Colonic mucosa (tissue), 4 donors: ENCODE results near the gene B4GALT4. TPM values are rescaled to one million over a fixed set of nuclear protein-coding genes. Genes with fewer than 3 reads are reported as not detected.

Source experiments
- DNase-seq: peaks from one replicate; pipeline ENCODE4 v3.0.0-alpha.2; 2020
- H3K27ac ChIP-seq: fragments of 200-600 bp; one replicate; pipeline ENCODE4 v1.8.0; 2021
- H3K27me3 ChIP-seq: fragments of 200-600 bp; one replicate; pipeline ENCODE4 v1.8.0; 2021
- H3K36me3 ChIP-seq: fragments of 200-600 bp; one replicate; pipeline ENCODE4 v1.8.0; 2021
- H3K4me1 ChIP-seq: fragments of 200-600 bp; one replicate; pipeline ENCODE4 v1.8.0; 2021; ENCODE audit warnings: mild to moderate bottlenecking
- H3K4me3 ChIP-seq: fragments of 200-600 bp; one replicate; pipeline ENCODE4 v1.8.0; 2021
- H3K9ac ChIP-seq, 2 donors: one replicate each; pipeline ENCODE4 v1.7.0; 2013; ENCODE audit warnings: control low read depth in 2 of 2, low read depth in 2 of 2, low read length in 2 of 2
- H3K9me3 ChIP-seq: fragments of 200-600 bp; one replicate; pipeline ENCODE4 v1.8.0; 2021
- intact Hi-C: fragments of 100-400 bp; cut with DNase I; formaldehyde crosslinking; loops from one replicate; pipeline ENCODE4 v1.14.1; 2022
- total RNA-seq, 2 donors: library from RNA; stranded (reverse); fragmentation: NEBNext Ultra II Directional in 1 of 2; extraction: Animal tissue kit (Norgen Biotek cat#: 25700) in 1 of 2; gene quantifications; one replicate each; pipeline ENCODE4 v1.2.1, GENCODE V29; 2021
- TF ChIP-seq, protein P1 (sequence below): fragments of 200-600 bp; IDR thresholded peaks from one replicate; pipeline ENCODE4 v1.8.0; 2022; ENCODE audit warnings: antibody characterized with exemption, mild to moderate bottlenecking
- donor health status: healthy.
- donor health status: DM: no; HTN: no; CAD: no.
- donor health status: DM: no; HTN: no; CAD: no.

The B4GALT4 gene
- total RNA-seq, 2 donors from 2014 or later, result 43.1 to 54.5 TPM

DNA sequence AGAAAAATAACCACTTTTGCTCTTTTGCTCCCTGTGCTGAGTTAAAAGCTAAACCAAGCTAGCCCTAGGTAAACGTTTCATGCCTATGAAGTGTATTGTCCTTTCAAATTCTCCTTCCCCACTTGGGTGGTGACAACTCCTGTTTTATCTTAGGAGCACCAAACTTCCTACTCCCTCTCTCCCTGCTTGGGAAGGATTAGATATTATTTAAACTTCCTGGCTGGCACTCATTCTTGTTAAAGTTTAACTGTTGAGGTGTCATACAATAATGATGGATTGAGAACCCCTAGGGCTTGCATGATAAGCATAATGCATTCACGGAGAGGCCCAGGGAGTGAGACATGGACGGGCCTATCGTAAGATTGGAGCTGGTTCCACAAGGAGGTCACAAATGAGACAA is 29.5 kb downstream of the B4GALT4 start:
- intact Hi-C loops, result no loop called here
- Histone ChIP-seq H3K27me3 (no peaks in the 10 kb centered on the region), H3K9me3 (no peaks in the 10 kb centered on the region), H3K36me3 (no peaks in the 10 kb centered on the region), H3K4me3 (no peak overlapping the region), H3K4me1 (peaks cover 3% of the 10 kb centered on the region), H3K9ac (peak overlapping the region in 1 of 2 donors; percentile 3), H3K27ac (peak overlapping the region; percentile 10)
- no peak for DNase-seq
- TF ChIP-seq, protein P1, sequence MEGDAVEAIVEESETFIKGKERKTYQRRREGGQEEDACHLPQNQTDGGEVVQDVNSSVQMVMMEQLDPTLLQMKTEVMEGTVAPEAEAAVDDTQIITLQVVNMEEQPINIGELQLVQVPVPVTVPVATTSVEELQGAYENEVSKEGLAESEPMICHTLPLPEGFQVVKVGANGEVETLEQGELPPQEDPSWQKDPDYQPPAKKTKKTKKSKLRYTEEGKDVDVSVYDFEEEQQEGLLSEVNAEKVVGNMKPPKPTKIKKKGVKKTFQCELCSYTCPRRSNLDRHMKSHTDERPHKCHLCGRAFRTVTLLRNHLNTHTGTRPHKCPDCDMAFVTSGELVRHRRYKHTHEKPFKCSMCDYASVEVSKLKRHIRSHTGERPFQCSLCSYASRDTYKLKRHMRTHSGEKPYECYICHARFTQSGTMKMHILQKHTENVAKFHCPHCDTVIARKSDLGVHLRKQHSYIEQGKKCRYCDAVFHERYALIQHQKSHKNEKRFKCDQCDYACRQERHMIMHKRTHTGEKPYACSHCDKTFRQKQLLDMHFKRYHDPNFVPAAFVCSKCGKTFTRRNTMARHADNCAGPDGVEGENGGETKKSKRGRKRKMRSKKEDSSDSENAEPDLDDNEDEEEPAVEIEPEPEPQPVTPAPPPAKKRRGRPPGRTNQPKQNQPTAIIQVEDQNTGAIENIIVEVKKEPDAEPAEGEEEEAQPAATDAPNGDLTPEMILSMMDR, result no peak

DNA sequence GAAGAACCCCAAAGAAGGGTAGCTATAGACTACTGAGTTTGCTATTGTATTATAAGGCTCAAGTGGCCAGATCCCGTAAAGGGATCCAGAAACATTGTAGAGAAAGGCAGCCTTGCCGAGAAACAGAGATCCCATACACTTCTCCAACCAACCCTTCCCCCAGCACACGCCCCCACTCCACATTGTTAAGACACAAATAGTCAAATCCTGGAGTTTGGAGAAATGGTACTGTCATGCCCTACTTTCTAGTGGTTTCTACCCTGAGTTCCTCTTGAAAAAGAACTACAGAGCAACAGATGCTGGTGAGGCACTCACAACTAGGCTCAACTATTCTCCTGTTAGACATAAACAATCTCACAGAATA is 33.2 kb downstream of the B4GALT4 start:
- no peaks in the 10 kb centered on the region for H3K36me3 ChIP-seq
- intact Hi-C loops, result no loop called here
- no peak overlapping the region for H3K27ac ChIP-seq
- H3K9ac ChIP-seq, result no peak overlapping the region
- H3K27me3 ChIP-seq, result no peaks in the 10 kb centered on the region
- H3K4me1 ChIP-seq, result peaks cover 3% of the 10 kb centered on the region
- no peak for DNase-seq
- TF ChIP-seq, protein P1, result no peak
- no peaks in the 10 kb centered on the region for H3K9me3 ChIP-seq
- no peak overlapping the region for H3K4me3 ChIP-seq

DNA sequence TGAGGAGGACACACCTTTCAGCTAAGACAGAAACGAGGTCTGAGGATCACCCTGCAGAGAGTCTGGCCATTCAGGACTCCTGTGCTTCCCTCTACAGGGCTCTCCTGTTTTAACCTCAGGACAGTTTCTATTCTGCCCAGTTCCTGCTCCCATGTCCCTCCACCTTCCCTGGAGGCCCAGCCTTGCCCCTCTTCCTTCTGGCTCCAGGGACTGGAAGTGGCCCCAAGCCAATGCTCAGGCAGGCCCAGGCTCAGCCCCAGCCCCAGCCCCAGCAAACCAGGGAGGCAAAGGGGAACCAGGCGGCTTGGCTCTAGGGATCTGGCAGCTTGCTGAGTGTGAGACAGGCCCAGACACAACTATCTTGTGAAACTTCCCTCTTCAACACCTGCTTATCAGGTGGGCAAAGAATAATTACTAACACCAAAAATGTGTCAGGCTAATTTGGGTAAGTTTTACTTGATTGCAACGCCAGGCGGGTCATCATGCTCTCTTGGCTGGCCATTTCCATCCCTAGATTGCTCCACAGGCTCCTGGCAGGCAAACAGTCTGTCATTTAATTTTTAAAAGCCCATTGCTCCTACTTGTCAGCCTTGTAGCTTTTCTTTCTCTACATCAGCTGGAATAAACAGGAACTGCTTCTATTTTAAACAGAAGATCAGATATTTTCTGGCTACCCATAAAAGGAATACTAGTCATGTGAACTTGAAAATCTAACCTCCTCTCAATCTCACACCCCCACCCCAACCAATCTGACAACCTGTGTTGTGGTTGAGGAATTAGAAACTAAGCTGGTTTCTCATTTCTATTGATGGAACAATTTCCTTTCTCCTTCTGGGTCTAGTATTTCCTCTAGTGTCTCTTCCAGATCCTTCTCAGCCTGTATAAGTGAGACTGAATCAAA is 33.8 kb downstream of the B4GALT4 start:
- Histone ChIP-seq H3K27ac (no peak overlapping the region), H3K27me3 (no peaks in the 10 kb centered on the region), H3K9me3 (no peaks in the 10 kb centered on the region), H3K4me1 (peaks cover 3% of the 10 kb centered on the region), H3K9ac (no peak overlapping the region), H3K36me3 (no peaks in the 10 kb centered on the region), H3K4me3 (no peak overlapping the region)
- DNase-seq, result no peak
- intact Hi-C loops, result no loop called here
- TF ChIP-seq, protein P1, result no peak

DNA sequence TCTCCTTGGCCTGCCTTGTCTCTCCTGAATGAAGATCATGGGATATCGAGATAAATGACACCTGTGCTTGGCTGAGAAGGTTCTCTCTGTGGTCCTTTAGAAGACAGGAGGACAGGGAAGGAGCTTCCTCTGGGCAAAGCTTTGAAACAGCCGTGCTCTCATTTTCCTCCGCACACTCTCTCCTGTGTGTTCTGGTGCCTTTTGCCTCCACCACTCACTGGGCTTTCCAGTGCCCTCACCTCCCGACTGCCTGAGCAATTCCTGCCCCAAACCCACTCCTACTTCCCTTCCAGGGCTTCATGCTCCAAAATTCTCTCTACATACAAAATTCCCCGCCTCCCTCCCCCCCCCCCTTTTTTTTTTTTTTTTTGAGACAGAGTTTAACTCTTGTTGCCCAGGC is 35.0 kb downstream of the B4GALT4 start:
- Histone ChIP-seq H3K36me3 (no peaks in the 10 kb centered on the region), H3K27ac (no peak overlapping the region), H3K4me3 (no peak overlapping the region), H3K9ac (no peak overlapping the region), H3K4me1 (peaks cover 3% of the 10 kb centered on the region), H3K9me3 (no peaks in the 10 kb centered on the region), H3K27me3 (no peaks in the 10 kb centered on the region)
- intact Hi-C loops, result no loop called here
- no peak for DNase-seq
- TF ChIP-seq, protein P1, result no peak

DNA sequence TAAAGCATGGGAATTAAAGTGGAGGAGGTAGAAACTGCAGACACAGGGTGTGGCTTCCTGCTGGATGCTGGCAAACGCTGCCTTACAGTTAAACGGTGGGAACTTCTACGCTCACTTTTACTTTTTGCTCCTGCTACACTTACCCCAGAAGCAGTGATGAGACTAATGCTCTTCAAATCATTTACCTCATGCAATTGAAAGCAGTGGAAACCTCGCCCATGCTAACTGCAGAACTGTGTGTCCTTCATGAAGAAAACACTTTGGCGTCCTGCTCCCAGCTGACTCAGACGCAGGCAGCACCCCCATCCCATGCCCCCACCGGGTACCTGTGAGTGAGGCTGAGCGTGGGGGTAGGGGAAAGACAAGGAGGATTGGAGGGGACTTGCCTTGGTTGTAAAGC is 35.5 kb downstream of the B4GALT4 start:
- Histone ChIP-seq H3K27me3 (no peaks in the 10 kb centered on the region), H3K4me3 (no peak overlapping the region), H3K36me3 (no peaks in the 10 kb centered on the region), H3K27ac (no peak overlapping the region), H3K4me1 (peaks cover 3% of the 10 kb centered on the region), H3K9me3 (no peaks in the 10 kb centered on the region), H3K9ac (no peak overlapping the region)
- intact Hi-C loops, result no loop called here
- DNase-seq, result no peak
- TF ChIP-seq, protein P1, result no peak
